ENCODE data around the gene BEND4. TPM values are rescaled to one million over a fixed set of nuclear protein-coding genes. Genes with fewer than 3 reads are reported as not detected.

BEND4 gene
- total RNA-seq, 4 donors from 2014 or later, result 0.27 to 2.6 (median 1.2) TPM

DNA sequence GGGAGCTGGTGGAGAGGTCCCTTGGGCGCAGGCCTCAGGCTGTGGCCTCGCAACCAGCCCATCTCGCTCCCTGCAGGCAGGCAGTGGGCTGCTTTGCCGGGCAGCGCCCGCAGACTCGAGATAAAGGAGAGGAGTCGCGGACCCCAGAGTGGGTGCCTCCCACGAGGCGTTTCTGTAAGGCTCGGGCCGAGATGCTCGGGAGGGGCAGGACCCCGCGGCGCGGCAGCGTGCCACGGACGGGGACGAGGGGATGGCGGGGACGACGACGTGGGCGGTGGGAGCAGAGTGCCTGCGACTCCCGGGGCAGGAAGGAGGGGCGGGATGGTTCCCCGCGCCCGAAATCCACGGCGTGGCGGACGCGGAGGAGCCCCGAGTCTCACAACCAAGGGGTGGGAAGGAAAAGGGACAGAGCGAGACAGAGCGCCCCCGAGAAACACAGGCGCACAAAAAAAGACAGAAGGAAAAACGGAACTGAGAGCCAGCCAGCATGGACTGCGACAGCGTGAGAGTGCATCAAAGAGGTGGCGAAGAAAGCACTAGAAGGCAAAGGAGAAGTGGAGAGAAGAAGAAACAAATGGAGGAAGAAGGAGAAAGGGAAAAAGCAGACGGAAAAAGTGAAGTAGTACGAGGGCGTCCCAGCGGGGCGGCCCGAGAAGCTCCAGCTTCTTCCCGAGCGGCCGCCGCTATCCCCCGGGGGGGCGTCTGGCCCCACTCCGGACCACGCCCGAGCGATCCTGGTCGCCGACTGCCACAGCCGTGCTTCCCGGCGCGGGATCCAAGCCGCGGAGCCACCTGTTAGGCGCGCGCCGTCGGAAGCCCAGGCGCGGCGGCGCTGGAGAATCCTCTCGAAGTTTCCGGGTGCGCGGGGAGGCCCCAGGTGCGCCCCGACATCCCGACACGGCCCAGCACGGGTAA lies 1.5 kb downstream of the BEND4 start:
- peaks cover 0 to 16% (median 14%) of the 10 kb centered on the region in 4 donors for H3K4me1 ChIP-seq
- H3K27me3 ChIP-seq, result peaks cover 65% of the 10 kb centered on the region
- in situ Hi-C loops (cut with MboI; ENCODE audit: low pct_ligation_motif_present in 1 of 4, low pct_unique_long_range_greater_than_20kb in 1 of 4, low sequenced_read_pairs in 3 of 4), result no loop called here
- intact Hi-C loops (cut with DNase I; ENCODE audit: low total_unique reads), result no loop called here
- TF ChIP-seq, protein P1, sequence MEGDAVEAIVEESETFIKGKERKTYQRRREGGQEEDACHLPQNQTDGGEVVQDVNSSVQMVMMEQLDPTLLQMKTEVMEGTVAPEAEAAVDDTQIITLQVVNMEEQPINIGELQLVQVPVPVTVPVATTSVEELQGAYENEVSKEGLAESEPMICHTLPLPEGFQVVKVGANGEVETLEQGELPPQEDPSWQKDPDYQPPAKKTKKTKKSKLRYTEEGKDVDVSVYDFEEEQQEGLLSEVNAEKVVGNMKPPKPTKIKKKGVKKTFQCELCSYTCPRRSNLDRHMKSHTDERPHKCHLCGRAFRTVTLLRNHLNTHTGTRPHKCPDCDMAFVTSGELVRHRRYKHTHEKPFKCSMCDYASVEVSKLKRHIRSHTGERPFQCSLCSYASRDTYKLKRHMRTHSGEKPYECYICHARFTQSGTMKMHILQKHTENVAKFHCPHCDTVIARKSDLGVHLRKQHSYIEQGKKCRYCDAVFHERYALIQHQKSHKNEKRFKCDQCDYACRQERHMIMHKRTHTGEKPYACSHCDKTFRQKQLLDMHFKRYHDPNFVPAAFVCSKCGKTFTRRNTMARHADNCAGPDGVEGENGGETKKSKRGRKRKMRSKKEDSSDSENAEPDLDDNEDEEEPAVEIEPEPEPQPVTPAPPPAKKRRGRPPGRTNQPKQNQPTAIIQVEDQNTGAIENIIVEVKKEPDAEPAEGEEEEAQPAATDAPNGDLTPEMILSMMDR (IDR thresholded peaks at IDR 0.05), result no peak
- TF ChIP-seq POLR2A (IDR thresholded peaks at IDR 0.05) (no peak), EP300 (IDR thresholded peaks at IDR 0.05; ENCODE audit: low read depth) (no peak), POLR2AphosphoS5 (IDR thresholded peaks at IDR 0.05) (no peak)
- H3K27ac ChIP-seq, result no peak overlapping the region
- H3K9me3 ChIP-seq, result no peaks in the 10 kb centered on the region
- peak overlapping the region in 3 of 4 donors; percentile 34 to 59 (median 35) for H3K4me3 ChIP-seq
- no peaks in the 10 kb centered on the region for H3K36me3 ChIP-seq
- 4 to 22% methylated on average over 15 to 65 of the region's 89 CpGs for WGBS, 2 donors (ENCODE audit: low coverage in 1 of 2)
- DNase-seq, result peak; percentile 9

DNA sequence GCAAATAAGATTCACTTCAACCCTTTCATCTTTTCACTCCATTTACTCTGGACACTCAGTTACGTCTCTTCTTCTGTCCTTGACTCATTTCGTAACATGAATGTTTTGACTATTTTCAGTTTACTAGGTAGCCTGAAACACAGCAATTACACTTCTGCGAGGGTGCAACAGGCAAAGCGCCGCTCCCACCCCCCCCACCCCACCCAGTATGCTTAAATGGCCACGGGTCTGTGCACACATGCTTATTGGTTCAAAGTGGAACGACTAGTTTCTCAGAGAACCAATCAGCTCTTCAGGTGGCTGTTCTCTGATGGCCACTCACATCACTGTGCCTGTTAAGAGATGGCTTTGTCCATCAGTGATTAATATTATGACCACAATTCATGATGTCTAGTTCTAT lies 3.5 kb downstream of the BEND4 start:
- no peaks in the 10 kb centered on the region for H3K9me3 ChIP-seq
- no peak overlapping the region for H3K27ac ChIP-seq
- H3K36me3 ChIP-seq, result no peaks in the 10 kb centered on the region
- DNase-seq, result no peak
- H3K27me3 ChIP-seq, result peaks cover 62% of the 10 kb centered on the region
- intact Hi-C loops (cut with DNase I; ENCODE audit: low total_unique reads) (no loop called here), in situ Hi-C loops (cut with MboI; ENCODE audit: low pct_ligation_motif_present in 1 of 4, low pct_unique_long_range_greater_than_20kb in 1 of 4, low sequenced_read_pairs in 3 of 4) (no loop called here)
- no peak overlapping the region for H3K4me3 ChIP-seq
- 78 to 81% methylated on average over 2 to 7 of the region's 7 CpGs for WGBS, 2 donors (ENCODE audit: low coverage in 1 of 2)
- peaks cover 0 to 16% (median 14%) of the 10 kb centered on the region in 4 donors for H3K4me1 ChIP-seq
- TF ChIP-seq POLR2AphosphoS5 (IDR thresholded peaks at IDR 0.05), result no peak
- no peak for TF ChIP-seq EP300 (IDR thresholded peaks at IDR 0.05; ENCODE audit: low read depth)
- TF ChIP-seq, protein P1 (IDR thresholded peaks at IDR 0.05), result no peak
- TF ChIP-seq POLR2A (IDR thresholded peaks at IDR 0.05), result no peak

DNA sequence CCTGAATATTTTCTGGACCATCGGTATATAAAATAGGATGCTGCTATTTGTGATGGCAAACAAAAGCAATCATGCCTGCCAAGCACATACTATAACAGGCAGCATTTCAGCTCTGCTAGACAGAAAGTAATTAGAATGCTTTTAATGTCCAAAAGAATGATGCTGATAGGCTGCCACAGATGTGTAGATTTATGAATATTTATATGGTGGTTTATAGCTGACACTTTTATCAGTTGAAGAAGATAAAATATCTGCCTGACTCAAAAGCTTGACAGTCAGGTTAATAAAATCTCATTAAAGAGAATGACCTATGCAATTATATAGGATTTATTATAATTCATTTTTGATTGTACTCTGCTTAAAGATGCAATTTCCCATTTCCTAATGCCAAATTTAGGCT lies 4.0 kb downstream of the BEND4 start:
- in situ Hi-C loops (cut with MboI; ENCODE audit: low pct_ligation_motif_present in 1 of 4, low pct_unique_long_range_greater_than_20kb in 1 of 4, low sequenced_read_pairs in 3 of 4) (no loop called here), intact Hi-C loops (cut with DNase I; ENCODE audit: low total_unique reads) (no loop called here)
- TF ChIP-seq POLR2A (IDR thresholded peaks at IDR 0.05) (no peak), POLR2AphosphoS5 (IDR thresholded peaks at IDR 0.05) (no peak), EP300 (IDR thresholded peaks at IDR 0.05; ENCODE audit: low read depth) (no peak)
- H3K4me1 ChIP-seq, result peaks cover 0 to 16% (median 14%) of the 10 kb centered on the region in 4 donors
- H3K27ac ChIP-seq, result no peak overlapping the region
- H3K27me3 ChIP-seq, result peaks cover 59% of the 10 kb centered on the region
- H3K4me3 ChIP-seq, result no peak overlapping the region
- no peaks in the 10 kb centered on the region for H3K36me3 ChIP-seq
- 71 to 85% methylated on average over 1 of the region's 1 CpG for WGBS, 2 donors (ENCODE audit: low coverage in 1 of 2)
- H3K9me3 ChIP-seq, result no peaks in the 10 kb centered on the region
- no peak for DNase-seq

DNA sequence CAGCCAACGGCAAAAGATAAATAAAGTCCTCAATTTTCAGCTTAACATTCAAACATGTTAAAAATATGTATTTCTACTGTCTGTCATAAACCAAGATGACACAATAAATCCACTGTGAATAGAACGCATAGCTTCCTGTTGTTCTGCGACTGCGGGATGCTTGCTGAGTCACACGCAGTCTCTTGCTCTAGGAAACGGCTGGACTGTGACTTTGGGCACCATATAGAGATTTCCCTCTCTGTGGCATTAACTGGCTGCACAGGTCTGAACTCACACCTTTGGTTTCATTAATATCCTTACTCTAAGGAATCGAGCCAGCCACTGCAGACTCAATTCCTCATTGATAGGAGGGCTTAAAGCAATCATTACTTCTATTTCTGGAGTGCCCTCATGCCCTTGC lies 8.4 kb downstream of the BEND4 start:
- Histone ChIP-seq H3K27me3 (peaks cover 15% of the 10 kb centered on the region), H3K27ac (no peak overlapping the region), H3K4me1 (no peaks in the 10 kb centered on the region), H3K36me3 (no peaks in the 10 kb centered on the region), H3K4me3 (no peak overlapping the region), H3K9me3 (no peaks in the 10 kb centered on the region)
- WGBS, 2 donors (ENCODE audit: low coverage in 1 of 2), result 67 to 74% methylated on average over 1 to 7 of the region's 7 CpGs
- in situ Hi-C loops (cut with MboI; ENCODE audit: low pct_ligation_motif_present in 1 of 4, low pct_unique_long_range_greater_than_20kb in 1 of 4, low sequenced_read_pairs in 3 of 4) (no loop called here), intact Hi-C loops (cut with DNase I; ENCODE audit: low total_unique reads) (no loop called here)
- no peak for DNase-seq
- TF ChIP-seq POLR2AphosphoS5 (IDR thresholded peaks at IDR 0.05) (no peak), POLR2A (IDR thresholded peaks at IDR 0.05) (no peak), EP300 (IDR thresholded peaks at IDR 0.05; ENCODE audit: low read depth) (no peak)
- TF ChIP-seq, protein P1 (IDR thresholded peaks at IDR 0.05), result no peak

All from transverse colon (tissue), 4 donors.